SK-N-SH (cell line): ENCODE data around the gene VDAC2. TPM values are rescaled to one million over a fixed set of nuclear protein-coding genes. Genes with fewer than 3 reads are reported as not detected.

Experiments
- CTCF ChIA-PET: fragments of 300-600, 350-600 bp; formaldehyde crosslinking; extraction: SDS; loops from one replicate; lab custom pipeline; 2021; lab: Yijun Ruan, JAX
- POLR2A ChIA-PET: fragments of 350-600 bp; sonication (Branson Sonifier 250); formaldehyde crosslinking; extraction: SDS; loops from one replicate; lab custom pipeline; 2020; ENCODE audit warnings: antibody characterized with exemption, inconsistent platforms; lab: Yijun Ruan, JAX
- DNase-seq: peaks from one replicate; pipeline ENCODE4 v3.0.0; 2012
- H2AFZ ChIP-seq: fragments of 200-600 bp; sonication (generic); 2 replicates; pipeline ENCODE4 v1.8.1; 2016; ENCODE audit warnings: antibody characterized with exemption, mild to moderate bottlenecking, low read depth
- H3F3A ChIP-seq: fragments of 200-600 bp; sonication (generic); replicated peaks from 2 replicates; pipeline ENCODE3; 2016; ENCODE audit warnings: antibody characterized with exemption, mild to moderate bottlenecking; ENCODE audit not compliant: insufficient read depth
- H3K27ac ChIP-seq, 2 experiments: fragments of 200-500 bp in 1 of 2; fragments of 200-600 bp in 1 of 2; sonication (Bioruptor generic) in 1 of 2; sonication (generic), shearing (Covaris generic) in 1 of 2; 2 replicates each; pipeline versions ENCODE4 v1.5.1 to v1.6.1; 2014 to 2016; ENCODE audit warnings: low read depth in 2 of 2, inconsistent platforms in 1 of 2, low read length in 1 of 2, mild to moderate bottlenecking in 1 of 2, mixed read lengths in 1 of 2
- H3K27me3 ChIP-seq: fragments of 200-600 bp; sonication (generic), shearing (Covaris generic); 2 replicates; pipeline ENCODE4 v1.6.1; 2016; ENCODE audit warnings: mixed run types; ENCODE audit not compliant: insufficient read depth
- H3K36me3 ChIP-seq, 2 experiments: fragments of 200-500 bp in 1 of 2; fragments of 200-600 bp in 1 of 2; sonication (Bioruptor generic) in 1 of 2; sonication (generic) in 1 of 2; replicated peaks in 1 of 2; 2 replicates each; pipeline versions ENCODE3 to v1.5.1; 2014 to 2016; ENCODE audit warnings: low read length in 1 of 2, mild to moderate bottlenecking in 1 of 2; ENCODE audit not compliant: insufficient read depth in 2 of 2, control insufficient read depth in 1 of 2
- H3K4me1 ChIP-seq, 2 experiments: fragments of 200-500 bp in 1 of 2; fragments of 200-600 bp in 1 of 2; sonication (Bioruptor generic) in 1 of 2; sonication (generic), shearing (Covaris generic) in 1 of 2; 2 replicates each; pipeline versions ENCODE4 v1.5.1 to v1.6.1; 2014 to 2016; ENCODE audit warnings: low read depth in 1 of 2, low read length in 1 of 2, mixed run types in 1 of 2; ENCODE audit not compliant: insufficient read depth in 2 of 2, control insufficient read depth in 1 of 2
- H3K4me2 ChIP-seq: fragments of 200-600 bp; sonication (generic), shearing (Covaris generic); 2 replicates; pipeline ENCODE4 v1.6.1; 2017; ENCODE audit warnings: mixed run types
- H3K4me3 ChIP-seq, 2 experiments: fragments of 200-500 bp in 1 of 2; fragments of 200-600 bp in 1 of 2; sonication (Bioruptor generic) in 1 of 2; sonication (generic), shearing (Covaris generic) in 1 of 2; 2 replicates each; pipeline versions ENCODE4 v1.5.1 to v1.8.1; 2014 to 2016; ENCODE audit warnings: low read depth in 2 of 2, inconsistent platforms in 1 of 2, low read length in 1 of 2, mild to moderate bottlenecking in 1 of 2, mixed read lengths in 1 of 2, moderate library complexity in 1 of 2
- H3K79me2 ChIP-seq: fragments of 200-600 bp; sonication (generic); 2 replicates; pipeline ENCODE4 v1.8.1; 2017; ENCODE audit warnings: mild to moderate bottlenecking; ENCODE audit not compliant: insufficient read depth
- H3K9ac ChIP-seq: fragments of 200-600 bp; sonication (generic); 2 replicates; pipeline ENCODE4 v1.6.1; 2017; ENCODE audit warnings: mixed run types
- H3K9me2 ChIP-seq: fragments of 200-600 bp; sonication (generic); 2 replicates; pipeline ENCODE4 v1.6.1; 2017; ENCODE audit warnings: mixed run types
- H3K9me3 ChIP-seq: fragments of 200-600 bp; sonication (generic); 2 replicates; pipeline ENCODE4 v1.6.1; 2017; ENCODE audit warnings: mixed run types, mild to moderate bottlenecking, moderate library complexity
- H4K20me1 ChIP-seq: fragments of 200-600 bp; sonication (generic); 2 replicates; pipeline ENCODE4 v1.6.1; 2017; ENCODE audit warnings: mild to moderate bottlenecking, mixed run types; ENCODE audit not compliant: insufficient read depth
- EP300 ChIP-seq, 2 experiments: IDR thresholded peaks; 2 replicates each; pipeline versions ENCODE4 v1.4.0 to v1.6.1; 2012; ENCODE audit warnings: borderline replicate concordance in 1 of 2, low read depth in 1 of 2, low read length in 1 of 2
- GABPA ChIP-seq: IDR thresholded peaks from 2 replicates; pipeline ENCODE4 v1.4.0; 2012; ENCODE audit warnings: low read depth, mild to moderate bottlenecking
- GATA2 ChIP-seq: sonication (generic); formaldehyde crosslinking; IDR thresholded peaks from 2 replicates; pipeline ENCODE4 v1.5.0; 2020; ENCODE audit warnings: mild to moderate bottlenecking, missing genetic modification reagents
- MXI1 ChIP-seq: IDR thresholded peaks from 2 replicates; pipeline ENCODE4 v1.6.1; 2012; ENCODE audit warnings: mild to moderate bottlenecking, low read depth, low read length, improper control_type of control experiment
- NFIC ChIP-seq: IDR thresholded peaks from 2 replicates; pipeline ENCODE4 v1.4.0; 2012; ENCODE audit warnings: borderline replicate concordance
- RAD21 ChIP-seq: IDR thresholded peaks from 2 replicates; pipeline ENCODE4 v1.6.1; 2012; ENCODE audit warnings: mild to moderate bottlenecking, low read length
- SIN3A ChIP-seq: IDR thresholded peaks from 2 replicates; pipeline ENCODE4 v1.6.1; 2012; ENCODE audit warnings: low read depth, mild to moderate bottlenecking, low read length, moderate library complexity, borderline replicate concordance
- TEAD4 ChIP-seq: IDR thresholded peaks from 2 replicates; pipeline ENCODE4 v1.4.0; 2012; ENCODE audit warnings: mild to moderate bottlenecking, borderline replicate concordance; ENCODE audit not compliant: insufficient read depth
- WGBS: methylation state at CpG from one replicate; pipeline ENCODE4 v1.1.6; 2017; ENCODE audit warnings: low lambda C conversion rate; 5-methylcytosine and 5-hydroxymethylcytosine counted together
- polyA plus RNA-seq, 3 experiments: library from polyadenylated mRNA; depleted of rRNA; stranded (reverse); fragments of >200 nt; gene quantifications; 2 replicates each; pipeline ENCODE4 v1.2.3, GENCODE V29; 2012
- TF ChIP-seq, protein P1 (sequence below): fragments of 200-600 bp; sonication (generic); IDR thresholded peaks from 2 replicates; pipeline ENCODE4 v1.6.1; 2017; ENCODE audit warnings: antibody characterized with exemption, mild to moderate bottlenecking, moderate library complexity

Gene VDAC2
- polyA plus RNA-seq, 1 of the 3 experiments (the other 2 are of a cell fraction): 98.3 TPM

- Histone ChIP-seq H3K9me3 (no peaks in the 10 kb centered on the region), H3K4me1 (peaks cover 13 to 34% of the 10 kb centered on the region in 2 experiments), H3K4me2 (no peak overlapping the region), H3K27ac (peak overlapping the region in 1 of 2 experiments; percentile 39; a peak in 1 of 4 replicates), H3F3A (peaks cover 74% of the 10 kb centered on the region), H4K20me1 (peaks cover 72% of the 10 kb centered on the region), H3K4me3 (no peak overlapping the region), H2AFZ (no peak overlapping the region), H3K27me3 (no peaks in the 10 kb centered on the region), H3K36me3 (peaks cover 52 to 63% of the 10 kb centered on the region in 2 experiments), H3K79me2 (peaks cover 70% of the 10 kb centered on the region), H3K9ac (no peak overlapping the region), H3K9me2 (no peaks in the 10 kb centered on the region)
- WGBS: 86% methylated on average over 2 of the region's 3 CpGs
- CTCF ChIA-PET: interaction anchor here (1.0 to 7.1 kb wide), 4 partner anchors 8 to 800 kb away, joined by 3 to 36 read pairs (median 4); partner anchors contain the start of gene COMTD1
- POLR2A ChIA-PET: interaction anchor here (1.0 kb wide), 1 partner anchor 13 kb away, joined by 6 read pairs; no protein-coding TSS in a partner anchor
- TF ChIP-seq, protein P1, sequence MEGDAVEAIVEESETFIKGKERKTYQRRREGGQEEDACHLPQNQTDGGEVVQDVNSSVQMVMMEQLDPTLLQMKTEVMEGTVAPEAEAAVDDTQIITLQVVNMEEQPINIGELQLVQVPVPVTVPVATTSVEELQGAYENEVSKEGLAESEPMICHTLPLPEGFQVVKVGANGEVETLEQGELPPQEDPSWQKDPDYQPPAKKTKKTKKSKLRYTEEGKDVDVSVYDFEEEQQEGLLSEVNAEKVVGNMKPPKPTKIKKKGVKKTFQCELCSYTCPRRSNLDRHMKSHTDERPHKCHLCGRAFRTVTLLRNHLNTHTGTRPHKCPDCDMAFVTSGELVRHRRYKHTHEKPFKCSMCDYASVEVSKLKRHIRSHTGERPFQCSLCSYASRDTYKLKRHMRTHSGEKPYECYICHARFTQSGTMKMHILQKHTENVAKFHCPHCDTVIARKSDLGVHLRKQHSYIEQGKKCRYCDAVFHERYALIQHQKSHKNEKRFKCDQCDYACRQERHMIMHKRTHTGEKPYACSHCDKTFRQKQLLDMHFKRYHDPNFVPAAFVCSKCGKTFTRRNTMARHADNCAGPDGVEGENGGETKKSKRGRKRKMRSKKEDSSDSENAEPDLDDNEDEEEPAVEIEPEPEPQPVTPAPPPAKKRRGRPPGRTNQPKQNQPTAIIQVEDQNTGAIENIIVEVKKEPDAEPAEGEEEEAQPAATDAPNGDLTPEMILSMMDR: no peak
- TF ChIP-seq NFIC (no peak), TEAD4 (no peak)
- DNase-seq: no peak
Measured at GRCh38 chr10:75228278-75228677, 17.7 kb downstream of the VDAC2 start.

DNA sequence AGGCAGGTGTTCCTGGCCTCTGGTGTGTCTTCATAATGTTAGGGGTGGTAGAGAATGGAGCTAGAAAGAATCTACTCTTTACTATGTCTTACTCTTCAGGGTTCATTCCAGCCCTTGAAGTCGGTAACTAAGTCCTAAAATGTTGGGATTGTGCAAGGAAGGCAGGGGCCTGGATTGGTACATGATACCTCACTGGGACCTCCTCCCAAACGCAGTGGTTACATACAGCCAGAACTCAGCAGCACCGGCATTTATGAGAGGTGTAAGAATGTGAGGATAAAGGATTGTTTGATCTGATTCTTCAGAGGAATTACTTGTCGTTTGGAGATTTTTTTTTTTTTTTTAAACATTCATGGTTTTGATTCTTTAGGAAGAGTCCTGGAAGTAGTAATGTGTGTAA lies 18.2 kb downstream of the VDAC2 start:
- ChIA-PET CTCF (interaction anchor here (1.0 kb wide), 1 partner anchor 12 kb away, joined by 4 read pairs; no protein-coding TSS in a partner anchor), POLR2A (interaction anchor here (1.0 kb wide), 1 partner anchor 14 kb away, joined by 6 read pairs; no protein-coding TSS in a partner anchor)
- H3K36me3 ChIP-seq: peaks cover 46 to 59% of the 10 kb centered on the region in 2 experiments
- no peaks in the 10 kb centered on the region for H3K27me3 ChIP-seq
- WGBS: 66% methylated on average over 4 of the region's 4 CpGs
- peaks cover 19 to 34% of the 10 kb centered on the region in 2 experiments for H3K4me1 ChIP-seq
- H4K20me1 ChIP-seq: peaks cover 66% of the 10 kb centered on the region
- no peak overlapping the region for H2AFZ ChIP-seq
- no peaks in the 10 kb centered on the region for H3K9me3 ChIP-seq
- H3K4me2 ChIP-seq: no peak overlapping the region
- no peak for DNase-seq
- H3K9ac ChIP-seq: no peak overlapping the region
- H3K27ac ChIP-seq: peak overlapping the region; percentile 20 to 39; a peak in 2 of 4 replicates
- H3K79me2 ChIP-seq: peaks cover 65% of the 10 kb centered on the region
- H3F3A ChIP-seq: peaks cover 74% of the 10 kb centered on the region
- H3K9me2 ChIP-seq: no peaks in the 10 kb centered on the region
- no peak overlapping the region for H3K4me3 ChIP-seq
- TF ChIP-seq MXI1: no peak
- no peak for TF ChIP-seq EP300 (IDR thresholded peaks at IDR 0.05; ENCODE audit: borderline replicate concordance in 1 of 2, low read depth in 1 of 2, low read length in 1 of 2)
- no peak for TF ChIP-seq GATA2 (CRISPR knock-in tag)
- TF ChIP-seq SIN3A: no peak
- TF ChIP-seq RAD21: no peak
- TF ChIP-seq GABPA: no peak
